Measurements from ENCODE around the gene ZSWIM4. TPM values are rescaled to one million over a fixed set of nuclear protein-coding genes. Genes with fewer than 3 reads are reported as not detected.

ZSWIM4 gene
- total and polyA plus RNA-seq, 2 of the 13 experiments (the other 11 are each of a cell fraction or from before 2014, with no cell fraction given) = 0.33 to 0.86 TPM

DNA sequence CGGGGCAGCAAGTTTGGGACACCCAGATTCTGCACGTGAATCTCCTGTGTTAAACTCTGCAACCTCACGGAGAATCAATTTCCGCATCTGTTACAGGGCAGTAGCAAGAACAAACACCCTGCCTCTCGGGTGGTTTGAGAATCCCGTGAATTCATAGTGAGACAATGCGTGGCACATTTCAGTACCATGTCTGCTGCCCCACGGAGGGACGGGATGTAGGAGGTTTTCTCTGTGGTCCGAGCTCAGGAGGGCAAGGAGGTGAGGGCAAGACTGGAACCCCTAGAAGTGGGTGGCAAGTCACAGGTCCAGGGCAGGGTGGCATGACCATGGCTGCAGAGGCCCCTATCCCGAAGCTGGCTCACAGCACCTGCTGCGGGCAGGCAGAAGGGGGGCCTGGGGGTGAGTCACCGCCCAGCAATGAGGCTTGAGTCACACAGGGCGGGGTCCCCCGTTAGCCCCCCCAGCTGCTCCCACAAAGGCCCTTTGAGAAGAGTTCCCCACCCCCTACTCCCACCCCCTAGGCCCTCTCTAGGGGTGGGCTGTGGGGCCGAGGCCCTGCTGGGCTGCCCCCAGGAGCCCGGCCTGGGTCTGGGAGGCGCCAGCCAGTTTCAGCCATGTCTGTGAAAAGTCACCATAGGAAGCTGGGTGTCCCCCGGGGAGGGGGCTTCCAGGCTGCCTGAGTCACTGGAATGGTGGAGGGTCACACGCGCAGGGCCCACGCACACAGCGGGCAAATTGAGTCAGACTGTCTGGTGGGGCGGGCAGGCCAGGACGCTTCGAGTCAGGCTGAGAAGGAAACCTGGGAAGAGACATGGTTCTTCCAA lies 55.9 kb downstream of the ZSWIM4 start (continued):
- peak; percentile 9; the same call in 1 of the 2 replicates for TF ChIP-seq NR2F6 (IDR thresholded peaks at IDR 0.05)
- 0 out of 2 replicates have a peak, but pooled peaks have one; percentile 31 for TF ChIP-seq NR2F6 (CRISPR knock-in tag; IDR thresholded peaks at IDR 0.05)
- TF ChIP-seq, protein P1, sequence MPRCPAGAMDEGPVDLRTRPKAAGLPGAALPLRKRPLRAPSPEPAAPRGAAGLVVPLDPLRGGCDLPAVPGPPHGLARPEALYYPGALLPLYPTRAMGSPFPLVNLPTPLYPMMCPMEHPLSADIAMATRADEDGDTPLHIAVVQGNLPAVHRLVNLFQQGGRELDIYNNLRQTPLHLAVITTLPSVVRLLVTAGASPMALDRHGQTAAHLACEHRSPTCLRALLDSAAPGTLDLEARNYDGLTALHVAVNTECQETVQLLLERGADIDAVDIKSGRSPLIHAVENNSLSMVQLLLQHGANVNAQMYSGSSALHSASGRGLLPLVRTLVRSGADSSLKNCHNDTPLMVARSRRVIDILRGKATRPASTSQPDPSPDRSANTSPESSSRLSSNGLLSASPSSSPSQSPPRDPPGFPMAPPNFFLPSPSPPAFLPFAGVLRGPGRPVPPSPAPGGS (CRISPR knock-in tag; IDR thresholded peaks at IDR 0.05) = no peak
- peak; percentile 23; the same call in 1 of the 2 replicates for TF ChIP-seq NCOR1 (IDR thresholded peaks at IDR 0.05; ENCODE audit: borderline replicate concordance, low read length)
- TF ChIP-seq, protein P2, sequence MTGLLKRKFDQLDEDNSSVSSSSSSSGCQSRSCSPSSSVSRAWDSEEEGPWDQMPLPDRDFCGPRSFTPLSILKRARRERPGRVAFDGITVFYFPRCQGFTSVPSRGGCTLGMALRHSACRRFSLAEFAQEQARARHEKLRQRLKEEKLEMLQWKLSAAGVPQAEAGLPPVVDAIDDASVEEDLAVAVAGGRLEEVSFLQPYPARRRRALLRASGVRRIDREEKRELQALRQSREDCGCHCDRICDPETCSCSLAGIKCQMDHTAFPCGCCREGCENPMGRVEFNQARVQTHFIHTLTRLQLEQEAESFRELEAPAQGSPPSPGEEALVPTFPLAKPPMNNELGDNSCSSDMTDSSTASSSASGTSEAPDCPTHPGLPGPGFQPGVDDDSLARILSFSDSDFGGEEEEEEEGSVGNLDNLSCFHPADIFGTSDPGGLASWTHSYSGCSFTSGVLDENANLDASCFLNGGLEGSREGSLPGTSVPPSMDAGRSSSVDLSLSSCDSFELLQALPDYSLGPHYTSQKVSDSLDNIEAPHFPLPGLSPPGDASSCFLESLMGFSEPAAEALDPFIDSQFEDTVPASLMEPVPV (CRISPR knock-in tag; IDR thresholded peaks at IDR 0.05) = peak; percentile 29; the same call in 1 of the 2 replicates
- TF ChIP-seq SIN3A (IDR thresholded peaks at IDR 0.05; ENCODE audit: borderline replicate concordance, low read depth, low read length) = peak; percentile 26; the same call in 1 of the 2 replicates
- peak; percentile 97 for TF ChIP-seq JUN (CRISPR knock-in tag; IDR thresholded peaks at IDR 0.05)
- TF ChIP-seq ZNF143 (CRISPR knock-in tag; IDR thresholded peaks at IDR 0.05) = peak; percentile 54
- TF ChIP-seq SOX13 (IDR thresholded peaks at IDR 0.05) = 0 out of 2 replicates have a peak, but pooled peaks have one; percentile 2
- no peak; a peak in 1 of 4 replicates for TF ChIP-seq SOX13 (CRISPR knock-in tag; conservative IDR thresholded peaks at IDR 0.05 in 1 of 2, IDR thresholded peaks at IDR 0.05 in 1 of 2)
- TF ChIP-seq SP4 (CRISPR knock-in tag; IDR thresholded peaks at IDR 0.05) = 0 out of 2 replicates have a peak, but pooled peaks have one; percentile 32
- TF ChIP-seq ZNF629 (CRISPR knock-in tag; conservative IDR thresholded peaks at IDR 0.05) = peak; percentile 15; the same call in 1 of the 2 replicates
- no peak for TF ChIP-seq ZNF775 (CRISPR knock-in tag; IDR thresholded peaks at IDR 0.05; ENCODE audit: borderline replicate concordance)
- peak; percentile 39; the same call in 1 of the 2 replicates for TF ChIP-seq NCOA2 (CRISPR knock-in tag; IDR thresholded peaks at IDR 0.05)
- no peak for TF ChIP-seq ZSCAN29 (CRISPR knock-in tag; conservative IDR thresholded peaks at IDR 0.05)
- TF ChIP-seq PITX1 (CRISPR knock-in tag; IDR thresholded peaks at IDR 0.05) = 0 out of 2 replicates have a peak, but pooled peaks have one; percentile 19
- TF ChIP-seq GABPB1 (CRISPR knock-in tag; IDR thresholded peaks at IDR 0.05) = peak; percentile 67; the same call in 1 of the 2 replicates
- peak; percentile 48; the same call in 1 of the 2 replicates for TF ChIP-seq KLF12 (CRISPR knock-in tag; IDR thresholded peaks at IDR 0.05; ENCODE audit: borderline replicate concordance)
- TF ChIP-seq, protein P3, sequence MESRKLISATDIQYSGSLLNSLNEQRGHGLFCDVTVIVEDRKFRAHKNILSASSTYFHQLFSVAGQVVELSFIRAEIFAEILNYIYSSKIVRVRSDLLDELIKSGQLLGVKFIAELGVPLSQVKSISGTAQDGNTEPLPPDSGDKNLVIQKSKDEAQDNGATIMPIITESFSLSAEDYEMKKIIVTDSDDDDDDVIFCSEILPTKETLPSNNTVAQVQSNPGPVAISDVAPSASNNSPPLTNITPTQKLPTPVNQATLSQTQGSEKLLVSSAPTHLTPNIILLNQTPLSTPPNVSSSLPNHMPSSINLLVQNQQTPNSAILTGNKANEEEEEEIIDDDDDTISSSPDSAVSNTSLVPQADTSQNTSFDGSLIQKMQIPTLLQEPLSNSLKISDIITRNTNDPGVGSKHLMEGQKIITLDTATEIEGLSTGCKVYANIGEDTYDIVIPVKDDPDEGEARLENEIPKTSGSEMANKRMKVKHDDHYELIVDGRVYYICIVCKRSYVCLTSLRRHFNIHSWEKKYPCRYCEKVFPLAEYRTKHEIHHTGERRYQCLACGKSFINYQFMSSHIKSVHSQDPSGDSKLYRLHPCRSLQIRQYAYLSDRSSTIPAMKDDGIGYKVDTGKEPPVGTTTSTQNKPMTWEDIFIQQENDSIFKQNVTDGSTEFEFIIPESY (CRISPR knock-in tag; IDR thresholded peaks at IDR 0.05) = peak; percentile 34; the same call in 1 of the 2 replicates
- TF ChIP-seq, protein P4, sequence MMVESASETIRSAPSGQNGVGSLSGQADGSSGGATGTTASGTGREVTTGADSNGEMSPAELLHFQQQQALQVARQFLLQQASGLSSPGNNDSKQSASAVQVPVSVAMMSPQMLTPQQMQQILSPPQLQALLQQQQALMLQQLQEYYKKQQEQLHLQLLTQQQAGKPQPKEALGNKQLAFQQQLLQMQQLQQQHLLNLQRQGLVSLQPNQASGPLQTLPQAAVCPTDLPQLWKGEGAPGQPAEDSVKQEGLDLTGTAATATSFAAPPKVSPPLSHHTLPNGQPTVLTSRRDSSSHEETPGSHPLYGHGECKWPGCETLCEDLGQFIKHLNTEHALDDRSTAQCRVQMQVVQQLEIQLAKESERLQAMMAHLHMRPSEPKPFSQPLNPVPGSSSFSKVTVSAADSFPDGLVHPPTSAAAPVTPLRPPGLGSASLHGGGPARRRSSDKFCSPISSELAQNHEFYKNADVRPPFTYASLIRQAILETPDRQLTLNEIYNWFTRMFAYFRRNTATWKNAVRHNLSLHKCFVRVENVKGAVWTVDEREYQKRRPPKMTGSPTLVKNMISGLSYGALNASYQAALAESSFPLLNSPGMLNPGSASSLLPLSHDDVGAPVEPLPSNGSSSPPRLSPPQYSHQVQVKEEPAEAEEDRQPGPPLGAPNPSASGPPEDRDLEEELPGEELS (CRISPR knock-in tag; IDR thresholded peaks at IDR 0.05) = peak; percentile 43; the same call in 1 of the 2 replicates
